A549 treated with CpdA at 1 μM for 4 hours (cell line): ENCODE results near the gene MND1. TPM values are rescaled to one million over a fixed set of nuclear protein-coding genes. Genes with fewer than 3 reads are reported as not detected.

Experiments
- total RNA-seq: library from RNA; stranded (reverse); fragments of 200-300 nt; extraction: Qiagen RNA extraction; gene quantifications from 5 replicates; pipeline ENCODE4 v1.2.3, GENCODE V29; 2022; ENCODE audit warnings: low read depth

The MND1 gene
- 12.3 to 16.2 TPM (median 13.8 TPM) in 5 replicates for total RNA-seq

GRCh38 chr4:153344131-153345011 lies at the start of gene MND1:
TSS of gene MND1 (plus strand) at chr4:153344688. CDS start at chr4:153344738, 50 bp downstream.

Other genes with a start within 250 kb of the MND1 start
- gene TRIM2, start 140.2 kb upstream of the MND1 start, total RNA-seq: 0.37 to 0.90 TPM (median 0.63 TPM) in 5 replicates
- gene TMEM131L, start 121.7 kb downstream of the MND1 start, total RNA-seq: 3.7 to 5.9 TPM (median 5.2 TPM) in 5 replicates